AG10803 (cell line): ENCODE data around the gene PHEX.

Experiments
- DNase-seq: peaks from one replicate; pipeline ENCODE4 v3.0.0; 2010; ENCODE audit warnings: low read depth
- H3K4me3 ChIP-seq: 2 replicates; pipeline ENCODE4 v1.5.1; 2011; ENCODE audit warnings: mild to moderate bottlenecking, low read length, control low read depth
- CTCF ChIP-seq: conservative IDR thresholded peaks from 2 replicates; pipeline ENCODE4 v1.5.1; 2011; ENCODE audit warnings: mild to moderate bottlenecking, low read length, control low read depth, inconsistent platforms

PHEX gene

GRCh38 chrX:22141047-22141730 is 109.1 kb downstream of the PHEX start:
- H3K4me3 ChIP-seq = no peak overlapping the region
- TF ChIP-seq CTCF = no peak
- no peak for DNase-seq

GRCh38 chrX:22147214-22147613 is 115.1 kb downstream of the PHEX start:
- H3K4me3 ChIP-seq = no peak overlapping the region
- TF ChIP-seq CTCF = no peak
- no peak for DNase-seq

GRCh38 chrX:22147942-22148341 is 115.8 kb downstream of the PHEX start:
- no peak overlapping the region for H3K4me3 ChIP-seq
- no peak for DNase-seq
- TF ChIP-seq CTCF = no peak

GRCh38 chrX:22148565-22148964 is 116.4 kb downstream of the PHEX start:
- H3K4me3 ChIP-seq = no peak overlapping the region
- TF ChIP-seq CTCF = no peak
- no peak for DNase-seq

GRCh38 chrX:22150371-22150770 is 118.2 kb downstream of the PHEX start:
- no peak overlapping the region for H3K4me3 ChIP-seq
- TF ChIP-seq CTCF = no peak
- no peak for DNase-seq

- no peak for TF ChIP-seq CTCF
- no peak overlapping the region for H3K4me3 ChIP-seq
- DNase-seq = no peak
Measured at GRCh38 chrX:22155126-22155525, 123.0 kb downstream of the PHEX start.

GRCh38 chrX:22159071-22159470 is 126.9 kb downstream of the PHEX start:
- H3K4me3 ChIP-seq = no peak overlapping the region
- DNase-seq = peak; percentile 68
- no peak for TF ChIP-seq CTCF
